ENCODE measurements around the gene ATP2C2. TPM values are rescaled to one million over a fixed set of nuclear protein-coding genes. Genes with fewer than 3 reads are reported as not detected.

Gene ATP2C2
- total and polyA plus RNA-seq, 2 donors (not counting 1 experiment from before 2014, with no cell fraction given) = not detected

DNA sequence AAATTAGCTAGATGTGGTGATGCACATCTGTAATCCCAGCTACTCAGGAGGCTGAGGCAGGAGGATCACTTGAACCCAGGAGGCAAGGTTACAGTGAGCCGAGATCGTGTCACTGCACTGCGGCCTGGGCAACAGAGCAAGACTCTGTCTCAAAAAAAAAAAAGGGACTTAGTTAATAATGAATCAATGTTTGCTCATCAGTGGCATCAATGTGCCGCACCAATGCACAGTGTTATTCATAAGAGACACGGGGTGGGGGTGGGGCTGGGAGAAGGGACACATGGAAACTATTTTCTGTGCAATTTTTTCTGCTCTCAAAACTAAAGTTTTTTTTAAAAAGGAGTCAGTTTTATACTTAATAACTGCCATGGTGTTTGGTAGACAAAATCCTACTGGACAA, 6.8 kb upstream of the ATP2C2 start:
- Histone ChIP-seq H2AFZ (ENCODE audit: low read length) (no peak overlapping the region), H3K4me3 (replicated peaks in 1 of 4; ENCODE audit: control extremely low read depth in 1 of 4, insufficient read depth in 1 of 4, low read depth in 3 of 4, low read length in 4 of 4) (no peak overlapping the region), H3K4me1 (ENCODE audit: control insufficient read depth, extremely low read depth, insufficient read depth, low read length) (no peaks in the 10 kb centered on the region), H3K79me2 (ENCODE audit: control insufficient read depth, insufficient read depth, low read length) (no peaks in the 10 kb centered on the region), H3K36me3 (ENCODE audit: control insufficient read depth, insufficient read depth, low read length) (no peaks in the 10 kb centered on the region), H3K27me3 (ENCODE audit: control insufficient read depth, insufficient read depth, low read length) (no peaks in the 10 kb centered on the region), H3K27ac (ENCODE audit: insufficient read depth, low read length) (no peak overlapping the region), H4K20me1 (ENCODE audit: control insufficient read depth, extremely low read depth, insufficient read depth, low read length) (no peaks in the 10 kb centered on the region), H3K4me2 (ENCODE audit: extremely low read depth, insufficient read depth, low read length) (no peak overlapping the region), H3K9me3 (ENCODE audit: control insufficient read depth, insufficient read depth, low read depth, low read length) (no peaks in the 10 kb centered on the region), H3K9ac (ENCODE audit: insufficient read depth, low read length) (no peak overlapping the region)
- no peak for DNase-seq (ENCODE audit: low read depth in 2 of 2)
- TF ChIP-seq CTCF (conservative IDR thresholded peaks at IDR 0.05 in 1 of 2, IDR thresholded peaks at IDR 0.05 in 1 of 2; ENCODE audit: low read depth in 1 of 2, low read length in 2 of 2) = no peak
- no peak for TF ChIP-seq EZH2 (IDR thresholded peaks at IDR 0.05; ENCODE audit: low read length, missing control alignments)

DNA sequence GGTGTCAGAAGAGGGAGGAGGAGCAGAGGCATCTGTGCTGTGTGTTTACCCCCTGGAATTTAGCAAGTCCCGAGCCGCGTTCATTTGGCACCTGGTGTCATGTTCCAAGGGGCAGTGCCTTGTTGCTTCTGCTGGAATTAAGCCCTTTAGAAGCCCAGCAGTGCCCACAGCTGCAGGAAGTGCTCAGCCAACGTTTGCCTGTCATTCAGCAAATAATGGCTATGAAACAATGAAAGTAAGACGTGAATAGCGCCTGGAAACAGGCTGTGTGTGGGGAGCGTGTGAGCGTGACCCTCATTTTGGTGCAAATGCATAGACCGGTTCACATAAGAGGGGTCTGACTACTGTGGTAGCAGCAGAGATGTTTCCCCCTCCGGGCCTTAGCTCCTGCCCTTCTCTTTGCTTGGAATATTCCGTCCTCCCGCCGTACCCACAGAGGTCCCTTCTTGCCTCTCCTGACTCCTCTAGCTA, 5.8 kb upstream of the ATP2C2 start:
- H4K20me1 ChIP-seq (ENCODE audit: control insufficient read depth, extremely low read depth, insufficient read depth, low read length) = no peaks in the 10 kb centered on the region
- no peak overlapping the region for H3K4me3 ChIP-seq (replicated peaks in 1 of 4; ENCODE audit: control extremely low read depth in 1 of 4, insufficient read depth in 1 of 4, low read depth in 3 of 4, low read length in 4 of 4)
- H3K79me2 ChIP-seq (ENCODE audit: control insufficient read depth, insufficient read depth, low read length) = no peaks in the 10 kb centered on the region
- no peak overlapping the region for H2AFZ ChIP-seq (ENCODE audit: low read length)
- no peak overlapping the region for H3K4me2 ChIP-seq (ENCODE audit: extremely low read depth, insufficient read depth, low read length)
- no peak for TF ChIP-seq EZH2 (IDR thresholded peaks at IDR 0.05; ENCODE audit: low read length, missing control alignments)
- no peak overlapping the region for H3K27ac ChIP-seq (ENCODE audit: insufficient read depth, low read length)
- H3K9ac ChIP-seq (ENCODE audit: insufficient read depth, low read length) = no peak overlapping the region
- no peaks in the 10 kb centered on the region for H3K4me1 ChIP-seq (ENCODE audit: control insufficient read depth, extremely low read depth, insufficient read depth, low read length)
- no peak for DNase-seq (ENCODE audit: low read depth in 2 of 2)
- H3K36me3 ChIP-seq (ENCODE audit: control insufficient read depth, insufficient read depth, low read length) = no peaks in the 10 kb centered on the region
- peaks cover 6% of the 10 kb centered on the region for H3K27me3 ChIP-seq (ENCODE audit: control insufficient read depth, insufficient read depth, low read length)
- no peaks in the 10 kb centered on the region for H3K9me3 ChIP-seq (ENCODE audit: control insufficient read depth, insufficient read depth, low read depth, low read length)

GRCh38 chr16:84366208-84366607, 2.1 kb upstream of the ATP2C2 start:
- H3K79me2 ChIP-seq (ENCODE audit: control insufficient read depth, insufficient read depth, low read length) = no peaks in the 10 kb centered on the region
- H3K9ac ChIP-seq (ENCODE audit: insufficient read depth, low read length) = no peak overlapping the region
- no peaks in the 10 kb centered on the region for H4K20me1 ChIP-seq (ENCODE audit: control insufficient read depth, extremely low read depth, insufficient read depth, low read length)
- no peaks in the 10 kb centered on the region for H3K9me3 ChIP-seq (ENCODE audit: control insufficient read depth, insufficient read depth, low read depth, low read length)
- H3K27ac ChIP-seq (ENCODE audit: insufficient read depth, low read length) = no peak overlapping the region
- TF ChIP-seq EZH2 (IDR thresholded peaks at IDR 0.05; ENCODE audit: low read length, missing control alignments) = no peak
- no peak for TF ChIP-seq CTCF (conservative IDR thresholded peaks at IDR 0.05 in 1 of 2, IDR thresholded peaks at IDR 0.05 in 1 of 2; ENCODE audit: low read depth in 1 of 2, low read length in 2 of 2)
- H3K4me3 ChIP-seq (replicated peaks in 1 of 4; ENCODE audit: control extremely low read depth in 1 of 4, insufficient read depth in 1 of 4, low read depth in 3 of 4, low read length in 4 of 4) = no peak overlapping the region
- no peaks in the 10 kb centered on the region for H3K4me1 ChIP-seq (ENCODE audit: control insufficient read depth, extremely low read depth, insufficient read depth, low read length)
- H3K4me2 ChIP-seq (ENCODE audit: extremely low read depth, insufficient read depth, low read length) = no peak overlapping the region
- DNase-seq (ENCODE audit: low read depth in 2 of 2) = no peak
- H3K27me3 ChIP-seq (ENCODE audit: control insufficient read depth, insufficient read depth, low read length) = peaks cover 26% of the 10 kb centered on the region
- no peak overlapping the region for H2AFZ ChIP-seq (ENCODE audit: low read length)
- H3K36me3 ChIP-seq (ENCODE audit: control insufficient read depth, insufficient read depth, low read length) = no peaks in the 10 kb centered on the region

All from fibroblast of lung (primary cell).